Natural killer cell (primary cell): ENCODE data around the gene UBE4A. TPM values are rescaled to one million over a fixed set of nuclear protein-coding genes. Genes with fewer than 3 reads are reported as not detected.

ENCODE experiments used
- ATAC-seq, 3 donors: fragments of 150-1000 bp in 2 of 3; fragments of 200-7000 bp in 1 of 3; cut with Tn5 transposase; 1 replicate in 1 of 3; 2 replicates in 2 of 3; pipeline ENCODE4 v1.10.0; 2021; ENCODE audit warnings: mild to moderate bottlenecking in 2 of 3, moderate library complexity in 2 of 3
- DNase-seq, 2 donors: peaks; one replicate each; pipeline versions ENCODE4 v3.0.0 to v3.0.0-alpha.2; 2013 to 2021; ENCODE audit warnings: mixed read lengths in 1 of 2
- H3K27ac ChIP-seq: one replicate; pipeline ENCODE4 v1.5.1; 2013; ENCODE audit warnings: mild to moderate bottlenecking, low read length
- H3K27me3 ChIP-seq: one replicate; pipeline ENCODE4 v1.6.1; 2013; ENCODE audit warnings: low read length; ENCODE audit not compliant: control insufficient read depth, insufficient read depth
- H3K36me3 ChIP-seq: one replicate; pipeline ENCODE4 v1.6.1; 2013; ENCODE audit warnings: low read length; ENCODE audit not compliant: control insufficient read depth, insufficient read depth
- H3K4me1 ChIP-seq: one replicate; pipeline ENCODE4 v1.6.1; 2013; ENCODE audit warnings: low read length; ENCODE audit not compliant: control insufficient read depth, insufficient read depth
- H3K4me3 ChIP-seq: one replicate; pipeline ENCODE4 v1.5.1; 2013; ENCODE audit warnings: low read length
- H3K9me3 ChIP-seq: one replicate; pipeline ENCODE4 v1.6.1; 2013; ENCODE audit warnings: low read length; ENCODE audit not compliant: control insufficient read depth, insufficient read depth
- H3K27ac Mint-ChIP-seq, 2 donors: one replicate each; pipeline ENCODE4 v1.8.0; 2022; ENCODE audit warnings: mild to moderate bottlenecking in 2 of 2, mixed read lengths in 2 of 2, moderate library complexity in 1 of 2
- H3K27me3 Mint-ChIP-seq, 2 donors: one replicate each; pipeline ENCODE4 v1.8.0; 2022; ENCODE audit warnings: low read depth in 2 of 2, mixed read lengths in 2 of 2
- H3K36me3 Mint-ChIP-seq: one replicate; pipeline ENCODE4 v1.8.0; 2022; ENCODE audit warnings: mixed read lengths
- H3K4me1 Mint-ChIP-seq, 2 donors: one replicate each; pipeline ENCODE4 v1.8.0; 2022; ENCODE audit warnings: mixed read lengths in 2 of 2
- H3K4me3 Mint-ChIP-seq: one replicate; pipeline ENCODE4 v1.8.0; 2022; ENCODE audit warnings: mild to moderate bottlenecking, moderate library complexity, mixed read lengths
- H3K9me3 Mint-ChIP-seq, 2 donors: one replicate each; pipeline ENCODE4 v1.8.0; 2022; ENCODE audit warnings: mixed read lengths in 2 of 2
- CTCF ChIP-seq: fragments of 200-600 bp; IDR thresholded peaks from one replicate; pipeline ENCODE4 v1.8.0; 2022; ENCODE audit warnings: antibody characterized with exemption
- WGBS: methylation state at CpG from one replicate; pipeline ENCODE4 v1.1.7; 2013; ENCODE audit warnings: missing lambda C conversion rate; ENCODE audit not compliant: insufficient coverage; 5-methylcytosine and 5-hydroxymethylcytosine counted together
- intact Hi-C: fragments of 100-400 bp; cut with micrococcal nuclease; formaldehyde crosslinking; loops from one replicate; pipeline ENCODE4 v1.14.2; 2022
- total RNA-seq, 4 donors: library from RNA; stranded (reverse); fragments of 120-200 nt in 1 of 4; gene quantifications; one replicate each; pipeline versions ENCODE4 v1.2.3 to v1.2.4, GENCODE V29; 2013 to 2022

The UBE4A gene
- total RNA-seq, 3 donors from 2014 or later (not counting 1 experiment from before 2014, with no cell fraction given): 35.1 to 43.9 (median 37.0) TPM

GRCh38 chr11:118379497-118379896 lies 20.1 kb downstream of the UBE4A start:
- Mint-ChIP-seq H3K36me3 (peaks cover 38% of the 10 kb centered on the region), H3K27ac (no peak overlapping the region), H3K4me1 (no peaks in the 10 kb centered on the region), H3K9me3 (no peaks in the 10 kb centered on the region), H3K4me3 (no peak overlapping the region), H3K27me3 (no peaks in the 10 kb centered on the region)
- DNase-seq (no peak), ATAC-seq (no peak)
- TF ChIP-seq CTCF: no peak
- Histone ChIP-seq H3K4me3 (no peak overlapping the region), H3K27me3 (no peaks in the 10 kb centered on the region), H3K9me3 (no peaks in the 10 kb centered on the region), H3K4me1 (no peaks in the 10 kb centered on the region), H3K36me3 (peaks cover 87% of the 10 kb centered on the region), H3K27ac (no peak overlapping the region)
- 99% methylated on average over 3 of the region's 4 CpGs for WGBS
- intact Hi-C loops: no loop called here

GRCh38 chr11:118380571-118380970 lies 21.2 kb downstream of the UBE4A start:
- Histone ChIP-seq H3K27ac (no peak overlapping the region), H3K36me3 (peaks cover 91% of the 10 kb centered on the region), H3K9me3 (no peaks in the 10 kb centered on the region), H3K27me3 (no peaks in the 10 kb centered on the region), H3K4me3 (no peak overlapping the region), H3K4me1 (no peaks in the 10 kb centered on the region)
- H3K4me1 Mint-ChIP-seq: no peaks in the 10 kb centered on the region
- no peaks in the 10 kb centered on the region for H3K9me3 Mint-ChIP-seq
- no peaks in the 10 kb centered on the region for H3K27me3 Mint-ChIP-seq
- H3K27ac Mint-ChIP-seq: no peak overlapping the region
- H3K4me3 Mint-ChIP-seq: no peak overlapping the region
- TF ChIP-seq CTCF: no peak
- intact Hi-C loops: no loop called here
- DNase-seq (no peak), ATAC-seq (no peak)
- H3K36me3 Mint-ChIP-seq: peaks cover 40% of the 10 kb centered on the region

- no peak overlapping the region for H3K27ac Mint-ChIP-seq
- no peaks in the 10 kb centered on the region for H3K9me3 ChIP-seq
- no peak overlapping the region for H3K4me3 Mint-ChIP-seq
- no peak for DNase-seq
- H3K9me3 Mint-ChIP-seq: no peaks in the 10 kb centered on the region
- no peaks in the 10 kb centered on the region for H3K27me3 ChIP-seq
- peaks cover 64% of the 10 kb centered on the region for H3K36me3 Mint-ChIP-seq
- intact Hi-C loops: no loop called here
- no peak for TF ChIP-seq CTCF
- no peak overlapping the region for H3K27ac ChIP-seq
- no peaks in the 10 kb centered on the region for H3K4me1 ChIP-seq
- 96% methylated on average over 3 of the region's 3 CpGs for WGBS
- peaks cover 99% of the 10 kb centered on the region for H3K36me3 ChIP-seq
- H3K27me3 Mint-ChIP-seq: no peaks in the 10 kb centered on the region
- no peak overlapping the region for H3K4me3 ChIP-seq
- H3K4me1 Mint-ChIP-seq: no peaks in the 10 kb centered on the region
- ATAC-seq: no peak
Observed at GRCh38 chr11:118382954-118383353, 23.6 kb downstream of the UBE4A start.

- intact Hi-C loops: no loop called here
- DNase-seq (no peak), ATAC-seq (no peak)
- TF ChIP-seq CTCF: no peak
- no CpG with 5 or more reads among the region's 3 CpGs for WGBS
- Histone ChIP-seq H3K27me3 (no peaks in the 10 kb centered on the region), H3K9me3 (no peaks in the 10 kb centered on the region), H3K4me3 (no peak overlapping the region), H3K36me3 (peaks cover 96% of the 10 kb centered on the region), H3K27ac (no peak overlapping the region), H3K4me1 (no peaks in the 10 kb centered on the region)
- Mint-ChIP-seq H3K27me3 (no peaks in the 10 kb centered on the region), H3K36me3 (peaks cover 64% of the 10 kb centered on the region), H3K9me3 (no peaks in the 10 kb centered on the region), H3K27ac (no peak overlapping the region), H3K4me3 (no peak overlapping the region), H3K4me1 (no peaks in the 10 kb centered on the region)
Observed at GRCh38 chr11:118383657-118384056, 24.3 kb downstream of the UBE4A start.
